ENCODE measurements around the gene OSBPL5.

DNA sequence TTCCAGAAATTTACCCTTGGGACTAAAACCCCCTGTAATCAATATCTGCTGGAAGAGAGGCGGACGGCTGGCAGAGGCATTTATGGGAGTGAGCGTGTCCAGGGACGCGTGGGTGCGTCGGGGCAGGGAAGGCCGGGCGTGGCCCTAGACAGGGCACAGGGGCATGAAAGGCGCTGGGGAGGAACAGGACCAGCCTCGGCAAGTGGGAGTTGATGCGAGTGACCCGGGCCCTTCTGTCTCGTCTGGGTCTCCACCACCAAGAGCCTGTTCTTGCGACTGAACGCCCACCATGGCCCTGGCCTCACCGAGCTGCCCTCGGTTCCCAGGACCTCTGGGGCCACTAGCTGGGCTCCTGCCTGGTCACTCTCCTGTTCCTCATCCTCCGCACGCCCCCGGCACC is 17.5 kb downstream of the OSBPL5 start:
- TF ChIP-seq, protein P1, sequence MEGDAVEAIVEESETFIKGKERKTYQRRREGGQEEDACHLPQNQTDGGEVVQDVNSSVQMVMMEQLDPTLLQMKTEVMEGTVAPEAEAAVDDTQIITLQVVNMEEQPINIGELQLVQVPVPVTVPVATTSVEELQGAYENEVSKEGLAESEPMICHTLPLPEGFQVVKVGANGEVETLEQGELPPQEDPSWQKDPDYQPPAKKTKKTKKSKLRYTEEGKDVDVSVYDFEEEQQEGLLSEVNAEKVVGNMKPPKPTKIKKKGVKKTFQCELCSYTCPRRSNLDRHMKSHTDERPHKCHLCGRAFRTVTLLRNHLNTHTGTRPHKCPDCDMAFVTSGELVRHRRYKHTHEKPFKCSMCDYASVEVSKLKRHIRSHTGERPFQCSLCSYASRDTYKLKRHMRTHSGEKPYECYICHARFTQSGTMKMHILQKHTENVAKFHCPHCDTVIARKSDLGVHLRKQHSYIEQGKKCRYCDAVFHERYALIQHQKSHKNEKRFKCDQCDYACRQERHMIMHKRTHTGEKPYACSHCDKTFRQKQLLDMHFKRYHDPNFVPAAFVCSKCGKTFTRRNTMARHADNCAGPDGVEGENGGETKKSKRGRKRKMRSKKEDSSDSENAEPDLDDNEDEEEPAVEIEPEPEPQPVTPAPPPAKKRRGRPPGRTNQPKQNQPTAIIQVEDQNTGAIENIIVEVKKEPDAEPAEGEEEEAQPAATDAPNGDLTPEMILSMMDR (conservative IDR thresholded peaks at IDR 0.05; ENCODE audit: low read depth, low read length), result no peak
- no peak for TF ChIP-seq EZH2 (IDR thresholded peaks at IDR 0.05; ENCODE audit: low read length, unreplicated experiment)
- no peak for TF ChIP-seq EZH2phosphoT487 (IDR thresholded peaks at IDR 0.05; ENCODE audit: borderline replicate concordance, low read length)
